ENCODE measurements around the gene CREB5.
"Not testable (repeated sequence)": the region's sequence is repeated elsewhere in the genome, so short reads cannot be mapped to it uniquely, and the experiment has no call there.

CREB5 gene

GRCh38 chr7:28608237-28608656 lies 195.9 kb downstream of the CREB5 start:
- no peak for DNase-seq (ENCODE audit: low read depth in 2 of 2)

GRCh38 chr7:28608731-28609130 lies 196.4 kb downstream of the CREB5 start:
- no peak for DNase-seq (ENCODE audit: low read depth in 2 of 2)

GRCh38 chr7:28609608-28610007 lies 197.3 kb downstream of the CREB5 start:
- no peak for DNase-seq (ENCODE audit: low read depth in 2 of 2)

GRCh38 chr7:28611399-28611897 lies 199.1 kb downstream of the CREB5 start:
- DNase-seq (ENCODE audit: low read depth in 2 of 2), result not testable (repeated sequence)

GRCh38 chr7:28613262-28613661 lies 200.9 kb downstream of the CREB5 start:
- DNase-seq (ENCODE audit: low read depth in 2 of 2), result no peak

- no peak for DNase-seq (ENCODE audit: low read depth in 2 of 2)
Observed at GRCh38 chr7:28615091-28615490, 202.8 kb downstream of the CREB5 start.

GRCh38 chr7:28617308-28617880 lies 205.1 kb downstream of the CREB5 start:
- no peak for DNase-seq (ENCODE audit: low read depth in 2 of 2)

GRCh38 chr7:28618383-28618782 lies 206.1 kb downstream of the CREB5 start:
- DNase-seq (ENCODE audit: low read depth in 2 of 2), result no peak

- no peak for DNase-seq (ENCODE audit: low read depth in 2 of 2)
Observed at GRCh38 chr7:28619256-28619655, 206.9 kb downstream of the CREB5 start.

GRCh38 chr7:28621369-28621841 lies 209.1 kb downstream of the CREB5 start:
- no peak for DNase-seq (ENCODE audit: low read depth in 2 of 2)

- DNase-seq (ENCODE audit: low read depth in 2 of 2), result no peak
Observed at GRCh38 chr7:28623105-28623730, 210.9 kb downstream of the CREB5 start.

GRCh38 chr7:28623863-28624262 lies 211.5 kb downstream of the CREB5 start:
- no peak for DNase-seq (ENCODE audit: low read depth in 2 of 2)

GRCh38 chr7:28625432-28625831 lies 213.1 kb downstream of the CREB5 start:
- DNase-seq (ENCODE audit: low read depth in 2 of 2), result no peak

- DNase-seq (ENCODE audit: low read depth in 2 of 2), result no peak
Observed at GRCh38 chr7:28626221-28626620, 213.9 kb downstream of the CREB5 start.

- DNase-seq (ENCODE audit: low read depth in 2 of 2), result no peak
Observed at GRCh38 chr7:28626624-28627262, 214.4 kb downstream of the CREB5 start.

GRCh38 chr7:28627263-28627653 lies 214.9 kb downstream of the CREB5 start:
- no peak for DNase-seq (ENCODE audit: low read depth in 2 of 2)

- DNase-seq (ENCODE audit: low read depth in 2 of 2), result no peak
Observed at GRCh38 chr7:28627896-28628295, 215.6 kb downstream of the CREB5 start.

- no peak for DNase-seq (ENCODE audit: low read depth in 2 of 2)
Observed at GRCh38 chr7:28629216-28629842, 217.0 kb downstream of the CREB5 start.

GRCh38 chr7:28630350-28630749 lies 218.0 kb downstream of the CREB5 start:
- DNase-seq (ENCODE audit: low read depth in 2 of 2), result no peak

GRCh38 chr7:28631995-28632394 lies 219.7 kb downstream of the CREB5 start:
- DNase-seq (ENCODE audit: low read depth in 2 of 2), result no peak

GRCh38 chr7:28638914-28639313 lies 226.6 kb downstream of the CREB5 start:
- no peak for DNase-seq (ENCODE audit: low read depth in 2 of 2)

GRCh38 chr7:28640001-28640400 lies 227.7 kb downstream of the CREB5 start:
- DNase-seq (ENCODE audit: low read depth in 2 of 2), result no peak
